Astrocyte of the cerebellum (primary cell): Measurements from ENCODE around the gene KIDINS220.
"Not testable (repeated sequence)": the region's sequence is repeated elsewhere in the genome, so short reads cannot be mapped to it uniquely, and the experiment has no call there.

Experiments used
- DNase-seq: peaks from one replicate; pipeline ENCODE4 v3.0.0-alpha.2; 2011; ENCODE audit warnings: low read depth
- H3K4me3 ChIP-seq: 2 replicates; pipeline ENCODE4 v1.5.1; 2011; ENCODE audit warnings: mild to moderate bottlenecking, low read depth, low read length, moderate library complexity
- in situ Hi-C: cut with HindIII; loops from 2 replicates; pipeline ENCODE4 v1.10.0; 2017; ENCODE audit warnings: low sequenced_read_pairs
- TF ChIP-seq, protein P1 (sequence below): IDR thresholded peaks from 2 replicates; pipeline ENCODE4 v1.5.1; 2012; ENCODE audit warnings: low read length, low read depth, moderate library complexity, mild to moderate bottlenecking; ENCODE audit errors: missing control alignments

The KIDINS220 gene

GRCh38 chr2:8729939-8730338 lies 107.5 kb downstream of the KIDINS220 start:
- in situ Hi-C loops = no loop called here
- no peak for DNase-seq
- H3K4me3 ChIP-seq = no peak overlapping the region
- TF ChIP-seq, protein P1, sequence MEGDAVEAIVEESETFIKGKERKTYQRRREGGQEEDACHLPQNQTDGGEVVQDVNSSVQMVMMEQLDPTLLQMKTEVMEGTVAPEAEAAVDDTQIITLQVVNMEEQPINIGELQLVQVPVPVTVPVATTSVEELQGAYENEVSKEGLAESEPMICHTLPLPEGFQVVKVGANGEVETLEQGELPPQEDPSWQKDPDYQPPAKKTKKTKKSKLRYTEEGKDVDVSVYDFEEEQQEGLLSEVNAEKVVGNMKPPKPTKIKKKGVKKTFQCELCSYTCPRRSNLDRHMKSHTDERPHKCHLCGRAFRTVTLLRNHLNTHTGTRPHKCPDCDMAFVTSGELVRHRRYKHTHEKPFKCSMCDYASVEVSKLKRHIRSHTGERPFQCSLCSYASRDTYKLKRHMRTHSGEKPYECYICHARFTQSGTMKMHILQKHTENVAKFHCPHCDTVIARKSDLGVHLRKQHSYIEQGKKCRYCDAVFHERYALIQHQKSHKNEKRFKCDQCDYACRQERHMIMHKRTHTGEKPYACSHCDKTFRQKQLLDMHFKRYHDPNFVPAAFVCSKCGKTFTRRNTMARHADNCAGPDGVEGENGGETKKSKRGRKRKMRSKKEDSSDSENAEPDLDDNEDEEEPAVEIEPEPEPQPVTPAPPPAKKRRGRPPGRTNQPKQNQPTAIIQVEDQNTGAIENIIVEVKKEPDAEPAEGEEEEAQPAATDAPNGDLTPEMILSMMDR = no peak

GRCh38 chr2:8729101-8729500 lies 108.3 kb downstream of the KIDINS220 start:
- H3K4me3 ChIP-seq, in situ Hi-C loops, DNase-seq: not testable (repeated sequence)

DNA sequence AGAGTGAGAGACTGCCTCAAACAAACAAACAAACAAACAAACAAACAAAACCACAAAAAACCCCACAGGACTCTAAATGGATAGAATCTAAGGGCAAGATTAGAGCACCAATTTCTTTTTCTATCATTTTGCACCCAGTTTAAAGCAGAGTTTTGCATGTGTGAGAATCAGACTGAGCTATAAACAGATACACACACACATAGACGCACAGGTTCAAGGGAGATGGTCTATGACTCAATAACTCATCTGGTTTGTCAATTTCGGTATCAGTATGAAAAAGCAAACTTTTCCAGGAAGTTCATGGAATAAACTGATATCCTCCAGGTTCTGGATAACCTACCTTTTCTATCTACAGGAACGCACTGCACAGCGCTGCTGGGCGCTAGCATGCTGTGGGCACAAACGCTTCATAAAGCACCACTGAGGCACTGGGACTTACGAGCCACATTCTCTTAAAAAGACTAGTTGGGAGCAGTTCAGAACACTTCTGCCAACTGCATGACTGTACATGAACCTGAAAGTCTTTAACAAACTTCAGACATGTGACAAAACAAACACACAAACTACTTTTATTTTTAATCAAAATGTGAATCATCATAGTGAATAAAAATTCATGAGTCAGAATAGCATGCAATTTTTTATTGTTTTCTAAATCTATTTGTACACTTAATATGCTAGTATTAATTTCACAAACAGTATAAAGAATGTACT lies 109.0 kb downstream of the KIDINS220 start:
- in situ Hi-C loops = no loop called here
- DNase-seq = no peak
- no peak overlapping the region for H3K4me3 ChIP-seq
- TF ChIP-seq, protein P1 = no peak

DNA sequence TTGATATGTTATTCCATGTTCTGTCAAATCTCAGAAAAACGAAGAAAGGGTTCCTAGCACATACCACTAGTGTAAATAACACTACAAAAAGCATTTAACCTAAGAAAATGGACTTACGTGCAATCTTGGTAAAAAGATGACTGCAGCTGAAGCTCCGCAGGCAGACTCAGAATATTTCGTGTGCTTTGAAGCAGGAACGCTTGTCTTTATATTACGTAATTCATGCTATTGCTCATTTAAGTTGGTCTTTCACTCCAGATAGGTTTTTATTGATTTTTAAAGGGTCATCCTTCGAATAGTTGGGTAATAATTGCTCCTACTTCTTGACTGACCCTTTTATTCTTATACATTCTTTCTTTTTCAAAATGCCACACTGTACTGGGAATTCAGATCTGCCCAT lies 111.6 kb downstream of the KIDINS220 start:
- H3K4me3 ChIP-seq = no peak overlapping the region
- in situ Hi-C loops = no loop called here
- DNase-seq = no peak
- TF ChIP-seq, protein P1 = no peak

DNA sequence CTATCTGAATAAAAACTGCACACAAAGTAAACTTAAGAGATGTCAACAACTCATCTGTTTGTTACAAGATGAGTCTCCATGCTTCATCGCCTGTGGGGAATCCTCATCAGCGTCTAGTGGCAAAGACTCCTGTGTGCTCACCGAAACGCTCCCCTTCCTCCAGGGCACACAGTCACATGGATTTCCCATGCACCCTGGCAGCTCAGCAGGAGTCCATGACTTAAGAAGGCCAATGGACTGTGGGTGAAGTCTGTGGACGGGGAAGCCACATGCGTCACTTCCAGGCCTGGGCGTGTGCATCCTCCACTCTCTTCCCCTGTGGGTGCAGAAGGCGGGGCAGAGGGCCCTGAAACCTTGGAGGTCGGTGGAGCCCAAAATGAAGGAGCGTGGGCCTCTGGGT lies 114.4 kb downstream of the KIDINS220 start:
- TF ChIP-seq, protein P1 = no peak
- DNase-seq = no peak
- in situ Hi-C loops = no loop called here
- H3K4me3 ChIP-seq = no peak overlapping the region

- in situ Hi-C loops = no loop called here
- TF ChIP-seq, protein P1 = no peak
- no peak for DNase-seq
- no peak overlapping the region for H3K4me3 ChIP-seq
Measured at GRCh38 chr2:8721410-8721809, 116.0 kb downstream of the KIDINS220 start.

DNA sequence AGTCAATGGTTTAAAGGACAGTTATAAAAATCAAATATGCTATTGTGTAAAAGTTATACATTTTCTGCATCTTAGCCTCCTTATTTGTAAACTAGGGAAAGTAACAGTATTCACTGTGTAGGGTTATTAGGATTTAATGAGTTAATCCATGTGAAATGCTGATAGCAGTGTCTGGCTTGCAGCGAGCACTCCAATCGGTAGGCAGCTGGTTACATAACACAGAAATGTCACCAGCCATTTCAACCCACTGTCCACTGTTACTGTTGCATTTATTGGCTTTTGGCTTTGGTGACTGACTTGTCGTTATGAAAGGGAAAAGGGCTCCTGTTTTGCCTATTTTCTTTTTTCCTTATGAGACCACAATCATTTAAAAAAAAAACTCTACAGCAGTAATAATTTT lies 116.7 kb downstream of the KIDINS220 start:
- TF ChIP-seq, protein P1 = no peak
- in situ Hi-C loops = no loop called here
- no peak overlapping the region for H3K4me3 ChIP-seq
- no peak for DNase-seq
